Fibroblast of the conjunctiva (primary cell): ENCODE measurements around the gene DOLK.
"Not testable (repeated sequence)": the region's sequence is repeated elsewhere in the genome, so short reads cannot be mapped to it uniquely, and the experiment has no call there.

Experiments used
- DNase-seq: peaks from one replicate; pipeline ENCODE4 v3.0.0-alpha.2; 2010; ENCODE audit warnings: low read depth

DOLK gene

GRCh38 chr9:128947527-128948301 is at the start of gene DOLK, which contains the start of gene NUP188:
TSS of gene DOLK (minus strand) at chr9:128947603. CDS start at chr9:128947303, 300 bp downstream.
TSS of gene NUP188 (plus strand) at chr9:128947699. CDS start at chr9:128947720, 21 bp downstream.
- DNase-seq = peak; percentile 74

- DNase-seq = no peak
Measured at GRCh38 chr9:128995791-128996190, 48.4 kb upstream of the DOLK start.

- no peak for DNase-seq
Measured at GRCh38 chr9:128992995-128993394, 45.6 kb upstream of the DOLK start.

- peak; percentile 72 for DNase-seq
Measured at GRCh38 chr9:128987805-128988204, 40.4 kb upstream of the DOLK start.

GRCh38 chr9:128986671-128987070 is 39.3 kb upstream of the DOLK start:
- DNase-seq = no peak

- no peak for DNase-seq
Measured at GRCh38 chr9:128983536-128983935, 36.1 kb upstream of the DOLK start.

- DNase-seq = no peak
Measured at GRCh38 chr9:128979111-128979510, 31.7 kb upstream of the DOLK start.

- DNase-seq = no peak
Measured at GRCh38 chr9:128972956-128973355, 25.6 kb upstream of the DOLK start.

- DNase-seq = no peak
Measured at GRCh38 chr9:128969491-128969890, 22.1 kb upstream of the DOLK start.

GRCh38 chr9:128961403-128961802 is 14.0 kb upstream of the DOLK start:
- not testable (repeated sequence) for DNase-seq

- no peak for DNase-seq
Measured at GRCh38 chr9:128947277-128947526, 201 bp downstream of the DOLK start.

GRCh38 chr9:128946571-128947276 is 679 bp downstream of the DOLK start:
- DNase-seq = no peak

- no peak for DNase-seq
Measured at GRCh38 chr9:128945798-128946501, 1.5 kb downstream of the DOLK start.

- DNase-seq = not testable (repeated sequence)
Measured at GRCh38 chr9:128944966-128945365, 2.4 kb downstream of the DOLK start.

- no peak for DNase-seq
Measured at GRCh38 chr9:128943832-128944620, 3.4 kb downstream of the DOLK start.

- DNase-seq = no peak
Measured at GRCh38 chr9:128940946-128941755, 6.3 kb downstream of the DOLK start.

GRCh38 chr9:128940271-128940921 is 7.0 kb downstream of the DOLK start:
- no peak for DNase-seq

- no peak for DNase-seq
Measured at GRCh38 chr9:128937310-128938165, 9.9 kb downstream of the DOLK start.

- no peak for DNase-seq
Measured at GRCh38 chr9:128936171-128936865, 11.1 kb downstream of the DOLK start.
